Measurements from ENCODE around the gene ERLIN1.

ERLIN1 gene

GRCh38 chr10:100172349-100172748 is 13.5 kb downstream of the ERLIN1 start:
- DNase-seq (ENCODE audit: low read depth) = no peak

GRCh38 chr10:100168313-100168643 is 17.6 kb downstream of the ERLIN1 start:
- no peak for DNase-seq (ENCODE audit: low read depth)

- DNase-seq (ENCODE audit: low read depth) = no peak
Measured at GRCh38 chr10:100167553-100168312, 18.1 kb downstream of the ERLIN1 start.

GRCh38 chr10:100163704-100164621 is 21.9 kb downstream of the ERLIN1 start:
- DNase-seq (ENCODE audit: low read depth) = no peak

GRCh38 chr10:100162696-100163095 is 23.1 kb downstream of the ERLIN1 start:
- no peak for DNase-seq (ENCODE audit: low read depth)

- DNase-seq (ENCODE audit: low read depth) = no peak
Measured at GRCh38 chr10:100158044-100158805, 27.6 kb downstream of the ERLIN1 start.

- DNase-seq (ENCODE audit: low read depth) = no peak
Measured at GRCh38 chr10:100157156-100157555, 28.7 kb downstream of the ERLIN1 start.

GRCh38 chr10:100155936-100156335 is 29.9 kb downstream of the ERLIN1 start:
- DNase-seq (ENCODE audit: low read depth) = no peak

- DNase-seq (ENCODE audit: low read depth) = no peak
Measured at GRCh38 chr10:100154666-100155065, 31.2 kb downstream of the ERLIN1 start.

- no peak for DNase-seq (ENCODE audit: low read depth)
Measured at GRCh38 chr10:100153239-100153825, 32.5 kb downstream of the ERLIN1 start.

- DNase-seq (ENCODE audit: low read depth) = no peak
Measured at GRCh38 chr10:100151723-100152300, 34.0 kb downstream of the ERLIN1 start.

GRCh38 chr10:100148353-100149211 is 37.2 kb downstream of the ERLIN1 start:
- no peak for DNase-seq (ENCODE audit: low read depth)

- no peak for DNase-seq (ENCODE audit: low read depth)
Measured at GRCh38 chr10:100146875-100147650, 38.8 kb downstream of the ERLIN1 start.

- DNase-seq (ENCODE audit: low read depth) = no peak
Measured at GRCh38 chr10:100146398-100146797, 39.4 kb downstream of the ERLIN1 start.

- no peak for DNase-seq (ENCODE audit: low read depth)
Measured at GRCh38 chr10:100143756-100144155, 42.1 kb downstream of the ERLIN1 start.

GRCh38 chr10:100141446-100142087 is 44.3 kb downstream of the ERLIN1 start:
- no peak for DNase-seq (ENCODE audit: low read depth)

- no peak for DNase-seq (ENCODE audit: low read depth)
Measured at GRCh38 chr10:100140070-100140469, 45.8 kb downstream of the ERLIN1 start.

GRCh38 chr10:100138921-100139496 is 46.8 kb downstream of the ERLIN1 start:
- no peak for DNase-seq (ENCODE audit: low read depth)

- DNase-seq (ENCODE audit: low read depth) = no peak
Measured at GRCh38 chr10:100135486-100135885, 50.3 kb downstream of the ERLIN1 start.

Data from T follicular helper cell (primary cell).